Urothelium cell line (cell line): ENCODE measurements around the gene ZCCHC3.
"Not testable (repeated sequence)": the region's sequence is repeated elsewhere in the genome, so short reads cannot be mapped to it uniquely, and the experiment has no call there.

Experiments
- DNase-seq: peaks from one replicate; pipeline ENCODE4 v3.0.0; 2011; ENCODE audit warnings: low spot score, mixed read lengths
- FAIRE-seq: peaks from 2 replicates; lab custom pipeline; 2011; peaks lifted over from hg19 to GRCh38; lab: Jason Lieb, UNC

The ZCCHC3 gene, protein sequence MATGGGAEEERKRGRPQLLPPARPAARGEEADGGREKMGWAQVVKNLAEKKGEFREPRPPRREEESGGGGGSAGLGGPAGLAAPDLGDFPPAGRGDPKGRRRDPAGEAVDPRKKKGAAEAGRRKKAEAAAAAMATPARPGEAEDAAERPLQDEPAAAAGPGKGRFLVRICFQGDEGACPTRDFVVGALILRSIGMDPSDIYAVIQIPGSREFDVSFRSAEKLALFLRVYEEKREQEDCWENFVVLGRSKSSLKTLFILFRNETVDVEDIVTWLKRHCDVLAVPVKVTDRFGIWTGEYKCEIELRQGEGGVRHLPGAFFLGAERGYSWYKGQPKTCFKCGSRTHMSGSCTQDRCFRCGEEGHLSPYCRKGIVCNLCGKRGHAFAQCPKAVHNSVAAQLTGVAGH

DNA sequence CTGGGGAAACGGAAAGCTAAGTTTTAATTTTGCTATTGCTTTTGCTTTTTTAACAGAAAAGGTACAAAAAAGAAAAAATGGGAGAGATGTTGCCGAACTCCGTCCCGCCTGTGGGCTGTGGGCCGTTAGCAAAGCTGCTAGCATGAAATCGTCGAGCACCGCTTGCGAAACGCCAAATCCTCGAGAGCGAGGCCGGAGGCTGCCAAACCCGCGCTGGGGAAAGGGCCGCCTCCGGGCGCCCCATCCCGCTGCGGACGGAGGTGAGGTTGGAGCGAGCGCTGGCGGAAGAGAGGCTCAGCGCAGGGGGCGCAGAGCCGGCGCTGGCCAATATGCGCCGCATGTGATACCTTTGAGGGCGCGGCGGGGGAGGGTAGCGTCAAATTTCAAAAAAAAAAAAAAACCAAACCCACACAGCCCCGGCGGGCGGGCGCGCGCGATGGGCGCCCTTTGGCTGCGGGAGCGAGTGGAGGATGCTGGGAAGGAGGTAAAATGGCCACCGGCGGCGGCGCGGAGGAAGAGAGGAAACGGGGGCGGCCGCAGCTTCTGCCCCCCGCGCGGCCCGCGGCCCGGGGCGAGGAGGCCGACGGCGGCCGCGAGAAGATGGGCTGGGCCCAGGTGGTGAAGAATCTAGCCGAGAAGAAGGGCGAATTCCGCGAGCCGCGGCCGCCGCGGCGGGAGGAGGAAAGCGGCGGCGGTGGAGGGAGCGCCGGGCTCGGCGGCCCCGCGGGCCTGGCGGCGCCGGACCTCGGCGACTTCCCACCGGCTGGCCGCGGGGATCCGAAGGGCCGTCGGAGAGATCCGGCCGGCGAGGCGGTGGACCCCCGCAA lies at the start of gene ZCCHC3:
ZCCHC3 (plus strand) TSS at position 473 of the 827 bp plus-strand sequence; CDS start at position 490, 17 bp downstream.
- DNase-seq: peak; percentile 91
- no peak for FAIRE-seq

DNA sequence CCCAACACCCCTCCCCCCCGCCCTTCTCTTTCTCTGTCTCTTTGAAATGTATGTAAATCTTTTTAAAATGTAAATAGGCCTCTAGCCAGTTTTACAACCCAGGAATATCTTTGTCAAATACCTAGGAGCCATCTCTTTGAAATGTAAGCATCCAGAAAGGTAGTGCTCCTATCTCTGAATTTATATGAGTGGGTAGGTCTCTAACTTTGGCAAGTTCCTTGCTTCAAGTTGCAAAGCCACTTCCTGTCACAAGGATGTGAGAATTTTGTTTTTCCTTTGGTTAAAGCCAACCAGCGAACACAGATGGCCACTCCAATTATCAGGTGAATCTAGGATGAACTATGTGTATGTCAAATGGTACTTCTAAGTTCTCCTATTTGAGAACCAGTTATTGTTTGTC lies 46.0 kb upstream of the ZCCHC3 start:
- no peak for FAIRE-seq
- DNase-seq: no peak

DNA sequence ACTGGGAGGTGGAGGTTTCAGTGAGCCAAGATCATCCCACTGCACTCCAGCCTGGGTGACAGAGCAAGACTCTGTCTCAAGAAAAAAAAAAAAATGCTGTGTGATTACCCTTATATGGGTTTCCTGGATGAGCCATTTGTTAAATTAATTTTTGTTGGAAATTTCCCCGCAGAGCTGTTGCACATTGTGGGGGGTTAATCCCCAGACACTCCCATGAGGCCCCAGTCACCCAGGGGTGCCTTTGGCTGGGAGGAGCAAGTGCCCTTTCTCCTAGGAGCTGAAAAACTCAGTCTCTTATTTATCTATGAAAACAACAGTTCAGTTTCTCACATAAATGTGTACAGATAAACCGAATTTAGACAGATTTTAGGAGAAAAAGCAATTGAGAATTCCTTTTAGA lies 44.6 kb upstream of the ZCCHC3 start:
- DNase-seq (no peak), FAIRE-seq (no peak)

DNA sequence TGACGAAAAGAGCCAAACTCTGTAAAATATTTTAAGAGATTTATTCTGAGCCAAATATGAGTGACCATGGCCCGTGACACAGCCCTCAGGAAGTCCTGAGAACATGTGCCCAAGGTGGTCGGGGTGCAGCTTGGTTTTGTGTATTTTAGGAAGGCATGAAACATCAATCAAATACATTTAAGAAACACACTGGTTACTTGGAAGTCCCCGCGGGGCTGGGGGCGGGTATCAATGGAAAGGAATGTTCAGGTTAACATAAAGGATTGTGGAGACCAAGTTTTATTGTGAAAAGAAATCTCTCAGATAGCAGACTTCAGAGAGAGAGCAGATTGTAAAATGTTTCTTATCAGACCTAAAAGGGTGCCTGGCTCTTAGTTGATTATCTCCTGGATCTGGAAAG lies 43.9 kb upstream of the ZCCHC3 start:
- not testable (repeated sequence) for FAIRE-seq, DNase-seq

DNA sequence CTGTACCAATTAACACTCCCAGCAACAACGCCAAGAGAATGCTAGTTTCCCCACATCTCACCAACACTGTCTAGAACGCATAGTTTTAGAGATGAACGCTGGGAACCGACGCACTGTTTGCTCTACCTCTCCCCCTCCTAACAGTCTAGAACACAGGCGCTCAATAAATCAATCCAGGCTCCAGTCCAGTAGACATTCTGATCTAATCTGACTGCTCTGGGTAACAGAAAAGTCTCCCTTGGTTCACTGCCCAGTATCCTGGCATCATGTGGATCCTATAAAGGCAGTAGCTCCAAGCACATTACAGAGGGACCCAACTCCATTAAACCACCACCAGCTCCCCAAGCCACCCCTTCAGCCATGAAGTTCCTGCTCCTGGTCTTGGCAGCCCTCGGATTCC lies 40.0 kb upstream of the ZCCHC3 start, which contains the start of gene DEFB132:
DEFB132 (plus strand) TSS at position 306 of the 400 bp plus-strand sequence; CDS start at position 361, 55 bp downstream.
- DNase-seq (no peak), FAIRE-seq (no peak)

DNA sequence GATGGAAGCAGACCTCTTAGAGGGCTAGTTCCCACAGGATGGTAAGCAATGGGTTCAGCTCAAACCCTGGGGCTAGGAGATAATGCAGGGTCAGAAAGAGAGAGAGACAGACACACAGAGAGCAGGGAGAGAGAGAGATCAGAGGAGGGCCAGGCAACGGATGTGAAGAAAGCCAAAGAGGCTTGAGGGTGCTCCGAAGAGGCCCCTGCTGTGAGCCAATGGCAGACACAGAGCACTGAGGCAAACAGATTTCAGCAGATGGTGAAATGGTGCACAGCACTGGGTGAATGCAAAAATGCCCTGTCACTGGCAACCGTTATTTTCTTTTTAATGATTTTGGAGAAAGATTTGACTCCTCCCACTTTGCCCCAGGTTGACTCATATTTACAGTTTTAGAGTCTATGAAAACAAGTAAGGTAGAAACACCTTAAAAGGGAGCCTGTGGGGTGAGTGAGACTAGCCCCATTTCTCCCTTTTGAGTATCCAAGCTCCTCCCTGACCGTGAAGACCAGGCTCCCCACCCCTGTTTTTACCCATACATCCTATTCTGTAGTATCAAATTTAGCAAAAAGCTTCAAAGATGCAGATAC lies 39.0 kb upstream of the ZCCHC3 start:
- no peak for FAIRE-seq
- DNase-seq: no peak

DNA sequence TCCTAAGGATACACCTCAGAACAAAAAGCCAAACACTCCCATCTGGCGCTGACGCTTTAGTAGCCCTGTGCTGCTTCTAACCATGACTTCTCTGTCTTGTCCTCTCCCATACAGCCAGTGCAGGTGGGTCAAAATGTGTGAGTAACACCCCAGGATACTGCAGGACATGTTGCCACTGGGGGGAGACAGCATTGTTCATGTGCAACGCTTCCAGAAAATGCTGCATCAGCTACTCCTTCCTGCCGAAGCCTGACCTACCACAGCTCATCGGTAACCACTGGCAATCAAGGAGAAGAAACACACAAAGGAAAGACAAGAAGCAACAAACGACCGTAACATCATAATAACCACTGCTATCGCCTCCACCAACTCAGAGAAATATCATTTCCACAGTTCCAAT lies 38.4 kb upstream of the ZCCHC3 start:
- no peak for FAIRE-seq
- DNase-seq: no peak

DNA sequence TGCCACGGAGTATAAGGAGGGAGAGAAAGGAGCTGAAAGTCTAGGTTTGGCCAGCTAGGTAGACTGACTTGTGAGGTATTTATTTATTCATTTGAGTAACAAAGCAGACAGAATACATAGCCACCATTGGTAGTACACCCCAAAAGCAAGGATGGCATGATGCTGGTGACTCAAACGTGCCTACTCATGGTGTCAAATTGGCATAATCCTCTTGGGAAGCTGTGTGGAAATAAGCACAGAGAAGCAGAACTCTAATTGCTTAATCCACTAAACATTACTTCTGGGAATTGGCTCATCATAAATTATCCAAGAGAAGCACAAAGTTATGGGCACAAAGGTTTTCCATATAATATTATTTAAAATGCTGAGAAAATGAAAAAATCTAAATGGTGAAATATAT lies 37.4 kb upstream of the ZCCHC3 start:
- FAIRE-seq (no peak), DNase-seq (no peak)

DNA sequence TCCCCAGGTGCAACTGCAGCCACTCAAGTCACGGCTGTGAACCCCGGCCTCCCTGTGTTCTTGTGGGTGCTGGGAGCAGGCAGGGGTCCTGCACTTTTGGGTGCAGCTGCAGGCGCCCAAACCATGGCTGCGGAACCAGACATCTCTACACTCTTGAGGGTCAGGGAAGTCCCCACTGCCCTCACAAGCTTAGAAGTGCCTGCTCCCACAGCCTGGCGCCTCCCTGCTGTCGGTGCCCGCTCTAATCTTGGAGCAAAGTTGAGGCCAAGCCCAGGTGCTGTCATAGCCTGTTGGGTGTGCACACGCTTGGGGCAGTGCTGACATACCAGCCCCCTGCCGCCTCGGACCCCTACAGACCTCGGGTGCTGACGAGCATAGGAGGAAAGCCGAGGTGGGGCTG lies 33.7 kb upstream of the ZCCHC3 start:
- DNase-seq (no peak), FAIRE-seq (no peak)

DNA sequence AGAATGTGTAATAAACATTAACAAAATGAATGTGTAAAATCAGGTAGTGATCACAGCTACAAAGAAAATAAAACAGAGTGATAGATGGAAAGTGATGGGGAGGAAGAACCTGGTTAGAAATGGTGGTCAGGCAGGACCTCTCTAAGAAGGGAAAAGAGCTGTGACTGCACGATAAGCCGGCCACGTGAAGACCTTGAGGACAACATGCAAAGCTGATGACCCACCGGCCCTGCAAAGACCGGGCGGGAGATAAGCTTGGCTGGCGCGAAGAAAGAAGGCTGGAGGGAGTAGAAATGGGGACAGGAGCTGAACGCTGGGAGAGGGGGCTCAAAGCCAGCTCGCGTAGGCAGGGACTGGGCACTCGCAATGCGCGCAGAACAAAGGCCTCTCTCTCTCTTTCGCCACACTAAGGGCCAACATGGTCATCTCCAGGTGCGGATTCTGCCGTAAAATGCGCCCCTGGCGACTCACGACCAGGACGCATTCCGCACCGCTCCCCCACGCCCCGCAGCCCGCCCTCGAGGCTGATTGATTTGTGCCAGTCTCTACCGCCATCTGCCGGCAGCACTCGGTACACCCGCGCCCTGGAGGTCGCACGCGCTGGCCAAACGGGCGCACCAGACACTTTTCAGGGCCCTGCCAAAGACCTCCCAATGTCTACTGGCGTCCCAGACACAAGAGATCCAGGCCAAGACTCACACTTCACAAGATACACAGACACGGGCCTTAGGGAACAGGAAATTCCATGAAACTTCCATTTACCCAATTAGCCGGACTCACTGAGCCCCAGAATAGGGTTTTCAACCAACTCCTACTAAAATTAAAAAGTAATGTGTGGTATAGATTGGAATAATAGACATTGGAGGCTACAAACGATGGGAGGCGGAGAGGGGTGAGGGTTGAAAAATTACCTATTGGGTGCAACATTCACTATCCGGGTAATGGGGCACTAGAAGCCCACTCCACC lies 30.5 kb upstream of the ZCCHC3 start:
- DNase-seq: peak; percentile 91
- peak; percentile 97 for FAIRE-seq

DNA sequence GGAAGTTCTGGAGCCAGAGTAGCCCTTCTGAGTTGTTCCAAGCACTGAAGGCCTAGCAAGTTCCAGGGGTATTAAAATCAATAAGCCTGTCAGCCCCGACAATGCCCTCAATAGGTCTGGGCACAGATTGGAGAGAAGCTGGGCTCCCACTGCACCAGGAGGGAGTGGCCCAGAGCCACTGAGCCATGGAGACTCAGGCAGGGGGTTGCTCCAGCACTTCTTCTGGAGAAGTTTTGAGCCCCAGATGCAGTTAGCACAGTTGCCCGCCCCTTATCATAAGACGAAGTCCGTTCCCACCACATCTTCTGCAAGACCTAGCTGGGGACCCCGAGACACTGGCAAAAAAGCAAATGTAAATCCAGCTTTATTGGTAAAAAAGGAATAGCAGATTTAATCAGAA lies 26.9 kb upstream of the ZCCHC3 start:
- no peak for FAIRE-seq

DNA sequence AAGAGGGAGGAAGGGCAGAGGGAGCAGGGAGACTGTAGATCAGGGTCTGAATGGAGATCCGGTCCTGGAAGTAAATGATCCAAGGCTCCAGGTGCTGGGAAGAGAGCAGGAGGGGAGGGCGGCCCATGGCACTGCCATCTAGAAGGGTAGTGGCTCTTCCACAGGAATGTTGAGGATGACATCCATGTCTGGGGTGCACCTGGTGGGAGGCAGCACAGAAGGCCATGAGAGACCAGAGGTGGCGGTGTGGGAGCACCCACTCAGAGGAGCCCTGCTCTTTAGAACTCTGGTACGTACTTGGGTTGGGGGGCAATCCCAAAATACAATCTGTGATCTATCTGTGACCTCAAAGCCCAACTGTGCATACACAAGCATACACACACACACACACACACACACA lies 26.3 kb upstream of the ZCCHC3 start:
- DNase-seq (no peak), FAIRE-seq (no peak)

More for the DNA sequence above, 26.9 kb upstream of the ZCCHC3 start:
- no peak for DNase-seq

DNA sequence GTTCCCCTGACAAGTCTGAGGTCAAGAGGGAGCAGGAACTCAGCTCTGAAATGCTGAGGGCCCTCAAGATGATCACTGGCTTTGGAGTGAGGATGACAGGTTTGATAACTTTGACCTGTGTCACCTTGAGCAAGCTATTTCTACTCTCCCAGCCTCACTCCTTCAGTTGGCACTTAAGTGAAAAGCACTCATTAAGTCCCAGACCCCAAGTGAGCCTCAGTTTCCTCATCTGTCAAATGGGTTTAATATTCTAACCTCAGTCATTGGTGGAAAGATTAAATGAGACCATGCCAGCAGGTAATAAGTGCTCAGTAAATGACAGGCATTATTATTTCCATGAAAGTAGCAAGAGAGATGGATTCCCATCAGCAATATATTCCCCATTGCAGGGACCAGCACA lies 25.8 kb upstream of the ZCCHC3 start:
- FAIRE-seq (no peak), DNase-seq (no peak)

DNA sequence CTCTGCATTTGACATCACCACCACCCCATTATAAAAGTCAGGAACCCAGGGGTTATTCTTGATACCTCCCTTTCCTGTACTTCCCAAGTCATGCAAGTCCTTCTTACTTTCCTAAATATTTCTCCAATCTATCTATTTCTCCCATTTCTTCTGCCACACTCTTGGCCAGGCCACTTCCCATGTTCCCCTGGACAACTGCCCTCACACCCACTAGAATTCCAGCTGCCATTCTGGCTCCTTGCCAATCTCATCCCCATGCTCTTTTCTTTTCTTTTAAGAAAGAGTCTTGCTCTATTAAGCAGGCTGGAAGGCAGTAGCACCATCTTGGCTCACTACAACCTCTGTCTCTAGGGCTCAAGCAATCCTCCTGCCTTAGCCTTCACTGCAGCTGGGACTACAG lies 24.7 kb upstream of the ZCCHC3 start:
- FAIRE-seq (no peak), DNase-seq (no peak)

DNA sequence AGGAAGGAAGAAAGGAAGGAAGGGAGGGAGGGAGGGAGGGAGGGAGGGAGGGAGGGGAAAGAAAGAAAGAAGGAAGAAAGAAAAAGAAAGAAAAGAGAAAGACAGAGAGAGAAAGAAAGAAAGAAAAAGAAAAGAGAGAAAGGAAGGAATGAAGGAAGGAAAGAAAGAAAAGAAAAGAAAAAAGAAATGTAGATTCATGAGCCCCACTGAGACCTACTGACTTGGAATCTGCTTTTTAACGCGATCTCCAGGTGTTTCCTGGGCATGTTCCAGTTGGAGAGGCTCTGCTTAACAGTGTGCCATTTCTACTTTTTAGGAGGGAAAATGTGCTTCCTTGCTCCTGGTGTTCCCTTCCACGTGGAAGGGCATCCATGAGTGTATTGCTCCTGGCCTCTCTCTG lies 23.5 kb upstream of the ZCCHC3 start:
- DNase-seq (no peak), FAIRE-seq (no peak)

DNA sequence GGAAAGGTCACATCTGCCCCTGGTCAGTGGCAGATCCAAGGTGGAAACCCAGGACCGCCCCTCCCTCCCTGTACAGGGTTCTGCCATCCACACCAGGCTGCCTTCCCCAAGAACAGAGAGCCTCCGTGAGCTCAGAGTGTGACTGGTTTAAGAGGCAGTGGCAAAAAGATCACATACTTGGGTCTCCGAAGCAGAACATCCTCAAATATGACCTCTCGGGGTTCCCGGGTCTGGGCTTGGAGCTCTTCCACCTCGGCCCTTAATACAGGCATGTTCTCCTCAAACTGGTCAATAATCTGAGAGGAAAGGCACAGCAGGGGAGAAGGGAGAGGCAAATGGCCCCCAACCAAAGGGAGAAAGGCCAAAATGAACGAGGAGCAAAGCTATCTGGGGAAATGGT lies 21.6 kb upstream of the ZCCHC3 start:
- DNase-seq (no peak), FAIRE-seq (no peak)

DNA sequence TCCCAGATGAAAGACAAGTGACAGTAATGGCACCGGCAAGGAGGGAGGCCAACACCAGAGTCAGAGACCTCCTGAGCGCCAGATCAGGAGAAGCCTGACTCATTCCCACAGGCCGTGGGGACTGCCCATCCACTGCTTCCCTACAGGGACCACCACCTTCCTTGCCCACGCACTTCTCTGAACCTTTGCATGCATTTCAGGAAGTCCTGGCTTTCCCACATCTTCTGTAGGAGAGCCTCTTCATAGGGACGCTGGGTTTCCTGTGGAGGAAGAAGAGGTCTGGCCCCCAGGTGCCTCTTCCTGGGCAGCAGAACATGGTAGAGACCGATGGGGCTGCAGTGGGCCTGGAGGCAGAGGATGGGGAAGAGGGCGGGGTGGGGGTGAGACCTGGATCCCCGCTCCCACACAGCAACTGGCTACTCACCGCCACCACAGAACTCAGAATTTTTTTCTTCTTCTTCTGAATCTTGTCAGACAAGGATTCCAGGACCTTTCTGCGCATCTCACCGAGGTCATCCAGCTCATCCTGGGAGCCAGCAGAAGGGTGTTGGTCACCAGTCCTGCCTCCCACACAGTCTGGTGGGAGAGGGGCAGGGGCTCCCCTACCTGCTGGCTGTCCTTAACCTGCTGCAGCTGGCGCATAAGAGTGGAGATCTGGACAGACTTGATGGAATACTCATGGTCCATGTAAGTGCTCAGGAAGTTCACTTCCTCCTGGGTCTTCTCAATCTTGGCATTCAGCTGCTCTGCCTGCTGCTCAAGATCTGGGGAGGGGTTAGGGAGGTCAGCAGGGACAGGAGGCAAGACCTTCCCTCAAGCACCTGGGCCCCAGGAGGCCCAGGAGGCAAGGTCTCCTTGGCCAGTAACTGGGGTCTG lies 20.5 kb upstream of the ZCCHC3 start:
- DNase-seq (no peak), FAIRE-seq (no peak)

DNA sequence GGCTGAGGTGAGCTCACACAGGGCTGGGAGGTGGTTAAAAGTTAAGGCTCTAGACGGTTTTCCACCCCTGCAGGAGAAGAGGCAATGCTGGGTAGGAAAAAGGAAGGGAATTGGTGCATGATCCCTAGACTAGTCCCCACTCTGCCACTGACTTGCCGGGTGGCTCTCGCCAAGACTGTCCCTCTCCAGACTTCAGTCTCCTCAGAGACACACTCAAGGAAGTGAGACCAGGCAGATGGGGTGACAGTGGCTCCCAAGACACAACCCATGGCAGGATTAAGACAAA lies 19.9 kb upstream of the ZCCHC3 start:
- FAIRE-seq (no peak), DNase-seq (no peak)

DNA sequence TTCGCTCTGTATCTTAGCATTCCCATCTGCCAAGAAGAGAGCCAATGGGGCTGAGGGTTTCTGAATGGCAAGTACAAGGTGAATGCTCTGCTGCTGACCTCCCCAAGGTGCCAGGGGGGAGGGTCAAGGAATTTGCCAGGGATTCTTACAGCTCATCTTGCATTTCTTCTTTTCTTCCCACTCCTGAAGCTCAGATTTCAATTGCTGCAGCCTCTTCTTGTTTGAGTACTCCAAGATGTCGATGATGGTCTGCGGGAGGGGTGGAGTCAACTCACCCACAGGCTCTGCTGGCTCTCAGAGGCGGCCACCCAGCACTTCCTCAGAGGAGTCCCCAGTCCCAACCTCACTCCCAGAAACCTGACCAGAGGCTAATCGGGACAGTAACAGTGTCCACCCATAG lies 19.2 kb upstream of the ZCCHC3 start:
- DNase-seq: no peak
- FAIRE-seq: no peak
